GM23338 (cell line): ENCODE results near the gene SYNCRIP. TPM values are rescaled to one million over a fixed set of nuclear protein-coding genes. Genes with fewer than 3 reads are reported as not detected.

Experiments
- ATAC-seq: fragments of 200-7000 bp; cut with Tn5 transposase; 3 replicates; pipeline ENCODE4 v1.9.1; 2020
- DNase-seq: peaks from one replicate; pipeline ENCODE4 v3.0.0-alpha.2; 2015; ENCODE audit warnings: low spot score
- H2AFZ ChIP-seq: fragments of 200-600 bp; sonication (generic); 2 replicates; pipeline ENCODE4 v1.8.0; 2016; ENCODE audit warnings: antibody characterized with exemption, mild to moderate bottlenecking, moderate library complexity
- H3F3A ChIP-seq: fragments of 200-600 bp; sonication (generic); replicated peaks from 2 replicates; pipeline ENCODE4 v1.8.0; 2017; ENCODE audit warnings: antibody characterized with exemption, mixed run types, low read depth
- H3K27ac ChIP-seq: fragments of 200-600 bp; sonication (generic); 2 replicates; pipeline ENCODE4 v1.6.1; 2016; ENCODE audit warnings: low read depth
- H3K27me3 ChIP-seq: fragments of 200-600 bp; sonication (generic); 2 replicates; pipeline ENCODE4 v1.8.0; 2016; ENCODE audit warnings: mild to moderate bottlenecking, mixed run types, moderate library complexity; ENCODE audit not compliant: insufficient read depth
- H3K36me3 ChIP-seq: fragments of 200-600 bp; sonication (generic); 2 replicates; pipeline ENCODE4 v1.8.0; 2016; ENCODE audit warnings: mild to moderate bottlenecking; ENCODE audit not compliant: insufficient read depth
- H3K4me1 ChIP-seq: fragments of 200-600 bp; sonication (generic); 2 replicates; pipeline ENCODE4 v1.8.0; 2016; ENCODE audit warnings: mild to moderate bottlenecking, moderate library complexity; ENCODE audit not compliant: insufficient read depth
- H3K4me2 ChIP-seq: fragments of 200-600 bp; sonication (generic); 2 replicates; pipeline ENCODE4 v1.7.1; 2017; ENCODE audit warnings: mixed run types
- H3K4me3 ChIP-seq: fragments of 200-600 bp; sonication (generic); 2 replicates; pipeline ENCODE4 v1.6.1; 2016; ENCODE audit warnings: mixed run types
- H3K79me2 ChIP-seq: fragments of 200-600 bp; sonication (generic); replicated peaks from 2 replicates; pipeline ENCODE4 v1.8.0; 2017; ENCODE audit warnings: mild to moderate bottlenecking; ENCODE audit not compliant: insufficient read depth
- H3K9me2 ChIP-seq: fragments of 200-600 bp; sonication (generic); 2 replicates; pipeline ENCODE4 v1.8.0; 2017; ENCODE audit not compliant: insufficient read depth
- H4K20me1 ChIP-seq: fragments of 200-600 bp; sonication (generic); replicated peaks from 2 replicates; pipeline ENCODE4 v1.8.0; 2017; ENCODE audit warnings: mild to moderate bottlenecking; ENCODE audit not compliant: insufficient read depth
- H3K27ac Mint-ChIP-seq: 2 replicates; pipeline ENCODE4 v1.8.0; 2020; ENCODE audit warnings: inconsistent platforms, mild to moderate bottlenecking, moderate library complexity, mixed read lengths
- H3K27me3 Mint-ChIP-seq: 3 replicates; pipeline ENCODE4 v1.8.0; 2022; ENCODE audit warnings: low read depth, mild to moderate bottlenecking, moderate library complexity, mixed read lengths, inconsistent platforms; ENCODE audit not compliant: insufficient read depth, poor library complexity
- H3K36me3 Mint-ChIP-seq: 3 replicates; pipeline ENCODE4 v1.8.0; 2021; ENCODE audit warnings: low read depth, mild to moderate bottlenecking, inconsistent platforms, moderate library complexity, mixed read lengths
- H3K4me1 Mint-ChIP-seq: 3 replicates; pipeline ENCODE4 v1.8.0; 2020; ENCODE audit warnings: mild to moderate bottlenecking, inconsistent platforms, mixed read lengths
- H3K4me3 Mint-ChIP-seq: 3 replicates; pipeline ENCODE4 v1.8.0; 2021; ENCODE audit warnings: moderate library complexity, mild to moderate bottlenecking, inconsistent platforms, mixed read lengths
- H3K9me3 Mint-ChIP-seq: 3 replicates; pipeline ENCODE4 v1.8.0; 2020; ENCODE audit warnings: moderate library complexity, mild to moderate bottlenecking, inconsistent platforms, mixed read lengths
- CREB1 ChIP-seq: fragments of 250-450 bp; sonication (Bioruptor Pico); IDR thresholded peaks from 2 replicates; pipeline ENCODE4 v1.5.0; 2020; ENCODE audit warnings: low read depth, mild to moderate bottlenecking, moderate library complexity
- CTCF ChIP-seq, 2 experiments: fragments of 200-600 bp in 1 of 2; sonication (generic) in 1 of 2; conservative IDR thresholded peaks; 2 replicates each; pipeline versions ENCODE4 v1.5.1 to v1.6.1; 2016 to 2017; ENCODE audit warnings: antibody characterized with exemption in 2 of 2, low read depth in 2 of 2, mild to moderate bottlenecking in 2 of 2, moderate library complexity in 1 of 2
- ETS1 ChIP-seq: IDR thresholded peaks from 2 replicates; pipeline ENCODE4 v1.6.1; 2016; ENCODE audit warnings: antibody characterized with exemption
- EZH2 ChIP-seq: fragments of 200-600 bp; sonication (generic); IDR thresholded peaks from one replicate; pipeline ENCODE4 v1.8.0; 2017; ENCODE audit warnings: antibody characterized with exemption, mild to moderate bottlenecking, low read depth; ENCODE audit not compliant: unreplicated experiment
- EZH2phosphoT487 ChIP-seq: fragments of 200-600 bp; sonication (generic); IDR thresholded peaks from one replicate; pipeline ENCODE4 v1.8.1; 2018; ENCODE audit warnings: antibody characterized with exemption; ENCODE audit not compliant: unreplicated experiment
- JUNB ChIP-seq: IDR thresholded peaks from one replicate; pipeline ENCODE4 v1.6.1; 2016; ENCODE audit warnings: antibody characterized with exemption; ENCODE audit not compliant: unreplicated experiment
- NANOG ChIP-seq: IDR thresholded peaks from 2 replicates; pipeline ENCODE4 v1.6.1; 2016; ENCODE audit warnings: antibody characterized with exemption, borderline replicate concordance
- POLR2AphosphoS5 ChIP-seq: IDR thresholded peaks from 2 replicates; pipeline ENCODE4 v1.6.1; 2016; ENCODE audit warnings: antibody characterized with exemption, low read depth
- REST ChIP-seq: IDR thresholded peaks from one replicate; pipeline ENCODE4 v1.6.1; 2018; ENCODE audit warnings: antibody characterized with exemption; ENCODE audit not compliant: unreplicated experiment
- STAT1 ChIP-seq: IDR thresholded peaks from one replicate; pipeline ENCODE4 v1.6.1; 2016; ENCODE audit warnings: antibody characterized with exemption; ENCODE audit not compliant: unreplicated experiment
- ZNF114 ChIP-seq: fragments of 250-450 bp; sonication (Bioruptor Pico); IDR thresholded peaks from 2 replicates; pipeline ENCODE4 v1.5.0; 2020; ENCODE audit warnings: mild to moderate bottlenecking, moderate library complexity
- ZNF331 ChIP-seq: fragments of 250-450 bp; sonication (Bioruptor Pico); IDR thresholded peaks from 2 replicates; pipeline ENCODE4 v1.5.0; 2020; ENCODE audit warnings: low read depth, mild to moderate bottlenecking, moderate library complexity
- ZNF462 ChIP-seq: fragments of 250-450 bp; sonication (Bioruptor Pico); IDR thresholded peaks from 2 replicates; pipeline ENCODE4 v1.5.0; 2020; ENCODE audit warnings: mild to moderate bottlenecking, moderate library complexity
- polyA plus RNA-seq: library from polyadenylated mRNA; unstranded; fragments of >200 nt; fragmentation: Nextera tagmentation; extraction: Ambion mirVana; gene quantifications from 2 replicates; pipeline ENCODE4 v1.2.1, GENCODE V29; 2016
- total RNA-seq: library from RNA; depleted of rRNA; stranded (reverse); fragments of >200 nt; shearing (Covaris generic); gene quantifications from 2 replicates; pipeline ENCODE4 v1.2.3, GENCODE V29; 2014

SYNCRIP gene
- total and polyA plus RNA-seq, 2 experiments from 2014 or later, result 163 to 164 TPM

GRCh38 chr6:85674604-85675003 is 31.9 kb upstream of the SYNCRIP start:
- Mint-ChIP-seq H3K27me3 (peaks cover 25% of the 10 kb centered on the region), H3K4me3 (peak overlapping the region; percentile 100), H3K36me3 (peaks cover 66% of the 10 kb centered on the region), H3K27ac (0 out of 2 replicates have a peak overlapping the region, but pooled peaks have one; percentile 92), H3K4me1 (peaks cover 42% of the 10 kb centered on the region), H3K9me3 (peaks cover 7% of the 10 kb centered on the region; the same call in 2 of the 3 replicates)
- no peak for TF ChIP-seq NANOG
- no peak; the same call in none of the 2 replicates for TF ChIP-seq POLR2AphosphoS5
- TF ChIP-seq ETS1, result no peak
- no peak for TF ChIP-seq ZNF331 (CRISPR knock-in tag)
- no peak for TF ChIP-seq JUNB
- TF ChIP-seq ZNF462, result no peak
- TF ChIP-seq EZH2phosphoT487, result no peak
- no peak for TF ChIP-seq STAT1
- TF ChIP-seq EZH2, result no peak
- TF ChIP-seq ZNF114 (CRISPR knock-in tag), result no peak
- TF ChIP-seq CREB1 (CRISPR knock-in tag), result no peak
- no peak for TF ChIP-seq CTCF (conservative IDR thresholded peaks at IDR 0.05; ENCODE audit: low read depth in 2 of 2)
- no peak for TF ChIP-seq REST
- Histone ChIP-seq H3K4me2 (peak overlapping the region; percentile 88), H3F3A (peaks cover 55% of the 10 kb centered on the region), H2AFZ (no peak overlapping the region), H3K79me2 (peaks cover 52% of the 10 kb centered on the region), H4K20me1 (peaks cover 34% of the 10 kb centered on the region), H3K36me3 (peaks cover 38% of the 10 kb centered on the region), H3K9me2 (no peaks in the 10 kb centered on the region), H3K4me3 (peak overlapping the region; percentile 86), H3K4me1 (peaks cover 20% of the 10 kb centered on the region), H3K27ac (peak overlapping the region; percentile 81), H3K27me3 (no peaks in the 10 kb centered on the region)
- peak; percentile 15 for DNase-seq
- ATAC-seq, result no peak
